ENCODE results near the gene DMBX1. TPM values are rescaled to one million over a fixed set of nuclear protein-coding genes. Genes with fewer than 3 reads are reported as not detected.

Gene DMBX1
- total and polyA plus RNA-seq, 2 donors (not counting 1 experiment from before 2014, with no cell fraction given) = not detected

- H2AFZ ChIP-seq (ENCODE audit: insufficient read depth, low read depth, low read length, poor library complexity, severe bottlenecking) = no peak overlapping the region
- ChIA-PET POLR2A (no interaction called here), CTCF (interaction anchor here (0.8 kb wide), 1 partner anchor 12 kb away, joined by 3 read pairs; no protein-coding TSS in a partner anchor)
- Mint-ChIP-seq H3K27ac (no peak overlapping the region), H3K4me3 (no peak overlapping the region), H3K4me1 (peaks cover 2% of the 10 kb centered on the region), H3K27me3 (peaks cover 53% of the 10 kb centered on the region), H3K9me3 (ENCODE audit: insufficient read depth) (no peaks in the 10 kb centered on the region)
- no peaks in the 10 kb centered on the region for H3K36me3 ChIP-seq (replicated peaks in 1 of 2; ENCODE audit: control extremely low read depth in 1 of 2, control insufficient read depth in 1 of 2, extremely low read depth in 1 of 2, insufficient read depth in 2 of 2, low read length in 1 of 2)
- DNase-seq = no peak
- ATAC-seq (ENCODE audit: low read depth) = no peak
- peaks cover 0 to 3% (median 0%) of the 10 kb centered on the region in 3 donors for H3K9me3 ChIP-seq (ENCODE audit: control extremely low read depth in 1 of 3, control insufficient read depth in 2 of 3, insufficient read depth in 1 of 3, low read length in 2 of 3)
- H3K27ac ChIP-seq (ENCODE audit: low read length in 2 of 2) = no peak overlapping the region
- WGBS (ENCODE audit: insufficient coverage) = 78% methylated on average over 4 of the region's 4 CpGs
- peaks cover 2 to 4% of the 10 kb centered on the region in 2 donors for H3K4me1 ChIP-seq (ENCODE audit: control insufficient read depth in 2 of 2, insufficient read depth in 2 of 2, low read length in 2 of 2)
- H3K4me2 ChIP-seq (replicated peaks; ENCODE audit: low read depth, low read length, poor library complexity, severe bottlenecking) = no peak overlapping the region
- no peak overlapping the region for H3K9ac ChIP-seq (ENCODE audit: low read length)
- peaks cover 0 to 37% (median 6%) of the 10 kb centered on the region in 4 experiments for H3K27me3 ChIP-seq (replicated peaks in 1 of 4; ENCODE audit: control extremely low read depth in 1 of 4, control insufficient read depth in 3 of 4, insufficient read depth in 4 of 4, low read length in 3 of 4)
- no peak for TF ChIP-seq EZH2 (IDR thresholded peaks at IDR 0.05; ENCODE audit: borderline replicate concordance, insufficient read depth, low read depth, low read length, poor library complexity, severe bottlenecking)
- TF ChIP-seq CTCF (IDR thresholded peaks at IDR 0.05) = no peak
- no peaks in the 10 kb centered on the region for H3K79me2 ChIP-seq (ENCODE audit: control insufficient read depth, insufficient read depth, low read length)
- H4K20me1 ChIP-seq (ENCODE audit: control insufficient read depth, insufficient read depth, low read length, poor library complexity, severe bottlenecking) = no peaks in the 10 kb centered on the region
- intact Hi-C loops (cut with micrococcal nuclease) = no loop called here
- no peak overlapping the region for H3K4me3 ChIP-seq (ENCODE audit: control extremely low read depth in 1 of 5, extremely low read depth in 1 of 5, insufficient read depth in 1 of 5, low read depth in 2 of 5, low read length in 4 of 5)
Measured at GRCh38 chr1:46453449-46453848, 36.2 kb upstream of the DMBX1 start.

- H3K4me3 ChIP-seq (ENCODE audit: control extremely low read depth in 1 of 5, extremely low read depth in 1 of 5, insufficient read depth in 1 of 5, low read depth in 2 of 5, low read length in 4 of 5) = no peak overlapping the region
- H3K4me1 Mint-ChIP-seq = no peaks in the 10 kb centered on the region
- no peaks in the 10 kb centered on the region for H3K4me1 ChIP-seq (ENCODE audit: control insufficient read depth in 2 of 2, insufficient read depth in 2 of 2, low read length in 2 of 2)
- CTCF ChIA-PET = no interaction called here
- H3K27ac ChIP-seq (ENCODE audit: low read length in 2 of 2) = no peak overlapping the region
- DNase-seq (no peak), ATAC-seq (ENCODE audit: low read depth) (no peak)
- no peak overlapping the region for H2AFZ ChIP-seq (ENCODE audit: insufficient read depth, low read depth, low read length, poor library complexity, severe bottlenecking)
- H3K79me2 ChIP-seq (ENCODE audit: control insufficient read depth, insufficient read depth, low read length) = no peaks in the 10 kb centered on the region
- peaks cover 0 to 21% (median 6%) of the 10 kb centered on the region in 4 experiments for H3K27me3 ChIP-seq (replicated peaks in 1 of 4; ENCODE audit: control extremely low read depth in 1 of 4, control insufficient read depth in 3 of 4, insufficient read depth in 4 of 4, low read length in 3 of 4)
- TF ChIP-seq CTCF (IDR thresholded peaks at IDR 0.05) (no peak), EZH2 (IDR thresholded peaks at IDR 0.05; ENCODE audit: borderline replicate concordance, insufficient read depth, low read depth, low read length, poor library complexity, severe bottlenecking) (no peak)
- 95% methylated on average over 22 of the region's 27 CpGs for WGBS (ENCODE audit: insufficient coverage)
- POLR2A ChIA-PET = no interaction called here
- H3K9me3 Mint-ChIP-seq (ENCODE audit: insufficient read depth) = no peaks in the 10 kb centered on the region
- no peak overlapping the region for H3K9ac ChIP-seq (ENCODE audit: low read length)
- H3K27me3 Mint-ChIP-seq = peaks cover 54% of the 10 kb centered on the region
- H3K36me3 ChIP-seq (replicated peaks in 1 of 2; ENCODE audit: control extremely low read depth in 1 of 2, control insufficient read depth in 1 of 2, extremely low read depth in 1 of 2, insufficient read depth in 2 of 2, low read length in 1 of 2) = no peaks in the 10 kb centered on the region
- no peak overlapping the region for H3K4me2 ChIP-seq (replicated peaks; ENCODE audit: low read depth, low read length, poor library complexity, severe bottlenecking)
- H4K20me1 ChIP-seq (ENCODE audit: control insufficient read depth, insufficient read depth, low read length, poor library complexity, severe bottlenecking) = no peaks in the 10 kb centered on the region
- intact Hi-C loops (cut with micrococcal nuclease) = no loop called here
- peaks cover 0 to 3% (median 0%) of the 10 kb centered on the region in 3 donors for H3K9me3 ChIP-seq (ENCODE audit: control extremely low read depth in 1 of 3, control insufficient read depth in 2 of 3, insufficient read depth in 1 of 3, low read length in 2 of 3)
- H3K27ac Mint-ChIP-seq = no peak overlapping the region
- H3K4me3 Mint-ChIP-seq = no peak overlapping the region
Measured at GRCh38 chr1:46455951-46456350, 33.7 kb upstream of the DMBX1 start.
